Esophagus mucosa (tissue), 1 donor: ENCODE measurements around the gene ARID3C. TPM values are rescaled to one million over a fixed set of nuclear protein-coding genes. Genes with fewer than 3 reads are reported as not detected.

Source experiments
- ATAC-seq: fragments of 200-7000 bp; cut with Tn5 transposase; one replicate; pipeline ENCODE4 v1.9.1; 2020
- total RNA-seq: library from RNA; stranded (reverse); gene quantifications from one replicate; pipeline ENCODE4 v1.2.4, GENCODE V29; 2023
- donor health status: DM: yes; HTN: yes; CAD: no.

ARID3C gene
- total RNA-seq, 1 donor from 2014 or later, result not detected

DNA sequence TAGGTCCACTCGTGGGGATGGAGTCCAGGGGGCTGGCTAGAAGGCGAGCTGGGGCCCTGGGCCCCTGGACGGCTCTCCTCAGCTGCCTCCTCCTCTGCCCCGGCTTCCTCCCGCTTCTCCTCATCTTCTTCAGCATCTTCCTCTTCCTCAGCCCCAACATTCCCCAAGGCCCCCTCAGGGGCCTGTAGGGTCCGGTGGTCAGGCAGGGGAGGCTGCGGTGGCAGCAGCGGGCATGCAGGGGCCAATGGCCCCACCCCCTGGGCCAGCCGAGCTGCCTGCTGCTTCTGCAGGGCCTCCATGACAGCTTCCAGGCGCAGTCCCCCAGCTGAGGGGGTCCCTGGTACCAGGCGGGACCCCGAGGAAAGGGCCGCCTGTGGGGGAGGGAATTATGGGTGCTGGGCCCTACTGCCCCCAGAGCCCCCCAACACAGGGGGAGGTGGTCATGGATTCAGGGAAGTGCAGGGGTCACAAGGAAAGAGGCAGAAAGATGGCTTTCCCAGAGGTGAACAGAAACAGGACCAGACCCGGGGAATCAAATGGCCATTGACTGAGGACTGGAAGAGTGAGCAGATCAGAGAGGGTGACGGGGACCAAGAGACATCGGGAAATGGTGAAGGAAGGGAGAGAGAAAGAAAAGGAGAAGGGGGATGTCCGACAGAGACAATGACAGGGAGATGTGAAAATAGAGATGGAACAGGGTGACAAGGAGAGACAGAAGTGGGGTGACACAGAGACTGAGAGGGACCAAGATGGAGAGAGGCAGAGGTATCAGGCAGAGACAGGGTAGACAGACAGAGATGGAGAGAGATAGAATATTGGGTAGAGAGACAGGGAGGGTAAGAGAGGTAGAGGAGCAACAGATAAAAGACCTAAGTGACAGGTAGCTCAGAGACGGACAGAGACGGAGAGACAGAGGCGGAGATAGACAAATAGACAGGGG, 880 bp downstream of the ARID3C start:
- no peak for ATAC-seq

DNA sequence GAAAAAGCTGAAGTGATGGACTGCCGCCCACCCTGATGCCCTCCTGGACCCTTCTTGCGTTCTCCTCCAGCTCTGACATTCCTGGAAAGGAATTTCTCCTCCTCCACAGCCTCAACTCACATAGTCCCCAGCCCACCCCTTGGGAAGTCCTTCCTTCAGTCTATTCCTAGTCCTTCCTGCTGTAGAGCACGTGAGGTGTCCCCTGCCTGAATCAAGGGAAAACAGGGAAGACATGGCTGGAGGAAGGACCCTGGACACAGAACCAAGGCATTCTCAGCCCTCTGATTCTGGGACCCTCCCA, 3.7 kb downstream of the ARID3C start:
- no peak for ATAC-seq

GRCh38 chr9:34624475-34625185, 4.2 kb downstream of the ARID3C start:
- no peak for ATAC-seq

GRCh38 chr9:34623374-34624235, 5.3 kb downstream of the ARID3C start:
- no peak for ATAC-seq

DNA sequence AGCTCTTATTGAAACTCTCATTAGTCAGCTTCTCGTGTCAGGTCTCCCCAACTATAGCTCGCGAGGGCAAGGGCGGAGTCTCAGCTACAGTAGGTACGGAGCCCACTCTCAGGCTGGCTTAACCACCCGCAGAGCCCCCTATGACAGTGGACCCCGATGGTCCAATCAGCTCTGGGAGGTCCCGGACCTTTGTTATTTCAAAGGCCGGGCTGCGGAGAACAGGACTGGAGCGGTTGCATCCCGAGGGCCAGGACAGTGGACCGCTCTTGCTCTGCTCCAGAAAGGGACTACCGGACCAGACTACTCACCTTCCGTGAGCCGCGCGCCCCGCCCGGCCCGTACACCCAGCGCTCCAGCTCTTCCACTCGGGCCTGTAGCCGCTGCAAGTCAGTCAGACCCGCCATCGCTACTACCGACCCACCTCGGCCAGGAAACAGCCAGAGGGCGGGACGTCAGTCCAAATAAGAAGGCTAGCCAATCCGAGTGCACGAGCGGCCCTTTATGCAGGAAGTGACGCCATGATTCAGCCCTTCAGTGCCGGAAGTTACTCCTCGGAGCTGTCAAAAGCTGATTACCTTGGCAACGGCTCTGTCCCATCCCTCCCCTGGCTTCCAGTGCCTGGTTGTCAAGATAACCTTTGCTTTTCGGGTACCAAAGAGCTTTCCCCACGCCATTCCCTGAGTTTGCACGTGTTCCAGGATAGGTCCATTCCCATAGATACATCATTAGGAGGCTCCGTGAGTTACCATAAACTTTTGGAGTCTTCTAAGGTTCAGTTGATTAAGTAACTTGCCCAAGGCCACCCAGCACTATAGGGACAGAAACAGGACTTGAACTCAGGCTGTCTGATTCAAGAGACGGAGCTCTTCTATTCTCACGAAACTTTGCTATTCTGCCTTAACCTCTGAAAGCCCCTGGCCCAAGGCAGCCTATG, 8.5 kb downstream of the ARID3C start, which contains the start of gene DCTN3:
Gene DCTN3, minus strand, starts transcription at position 435 of the 934 bp plus-strand sequence. Its CDS starts 31 bp downstream, at position 404.
- peak; percentile 95 for ATAC-seq

GRCh38 chr9:34615132-34615531, 13.7 kb downstream of the ARID3C start:
- ATAC-seq, result no peak

GRCh38 chr9:34612788-34613390, 16.0 kb downstream of the ARID3C start:
- peak; percentile 63 for ATAC-seq

- peak; percentile 93 for ATAC-seq
Measured at GRCh38 chr9:34611811-34612787, 16.8 kb downstream of the ARID3C start, which contains the start of gene RPP25L. Gene RPP25L, minus strand, starts transcription at chr9:34612097. Its CDS starts 801 bp downstream, at chr9:34611296.

DNA sequence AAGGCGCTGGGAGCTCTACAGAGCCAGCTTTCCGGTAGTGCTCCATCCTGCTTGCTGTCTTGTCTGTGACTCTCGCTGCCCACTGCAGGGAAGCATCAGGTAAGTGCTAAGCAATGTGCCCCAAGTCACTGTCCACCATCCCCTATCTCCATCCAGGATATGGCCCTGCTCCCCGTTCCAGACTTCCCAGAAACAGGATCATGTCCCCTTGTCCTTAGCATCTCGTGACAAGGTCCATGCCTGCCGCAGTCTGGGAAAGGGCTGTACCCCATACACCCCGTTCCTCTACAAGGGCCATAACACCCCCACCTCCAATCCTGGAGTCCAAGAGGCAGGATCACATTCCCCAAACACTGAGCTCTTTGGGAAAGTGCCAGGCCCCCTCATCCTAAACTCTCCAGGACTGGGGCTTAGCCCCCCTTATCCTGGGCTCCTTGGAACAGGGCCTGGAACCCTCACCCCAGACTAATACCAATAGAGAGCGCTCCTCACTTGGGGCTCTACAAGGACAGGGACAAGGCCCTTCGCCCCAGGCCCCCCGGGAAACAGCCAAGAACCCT, 17.5 kb downstream of the ARID3C start:
- ATAC-seq, result peak; percentile 39

- no peak for ATAC-seq
Measured at GRCh38 chr9:34610434-34611206, 18.2 kb downstream of the ARID3C start.

- ATAC-seq, result no peak
Measured at GRCh38 chr9:34607331-34607730, 21.5 kb downstream of the ARID3C start.

DNA sequence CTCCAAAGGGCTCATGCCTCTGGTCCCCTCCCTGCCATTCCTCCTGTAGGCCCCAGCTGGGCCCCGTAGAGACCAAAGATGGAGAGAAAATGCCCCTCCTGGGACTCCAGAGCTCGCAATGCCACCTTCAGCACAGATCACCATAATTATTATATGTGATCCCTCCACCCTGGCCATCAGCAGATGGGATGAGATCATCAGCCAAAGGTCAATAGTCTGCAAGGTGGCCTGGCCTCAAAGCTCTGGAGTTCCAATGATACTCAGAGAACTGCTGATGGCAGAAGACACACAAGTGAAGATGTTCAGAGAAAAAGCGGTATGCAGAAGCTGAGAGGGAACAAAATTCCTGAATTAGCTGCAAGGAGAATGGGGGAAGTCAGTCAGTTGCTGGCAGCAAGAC, 22.0 kb downstream of the ARID3C start:
- ATAC-seq, result no peak

GRCh38 chr9:34606190-34606589, 22.7 kb downstream of the ARID3C start:
- ATAC-seq, result no peak

DNA sequence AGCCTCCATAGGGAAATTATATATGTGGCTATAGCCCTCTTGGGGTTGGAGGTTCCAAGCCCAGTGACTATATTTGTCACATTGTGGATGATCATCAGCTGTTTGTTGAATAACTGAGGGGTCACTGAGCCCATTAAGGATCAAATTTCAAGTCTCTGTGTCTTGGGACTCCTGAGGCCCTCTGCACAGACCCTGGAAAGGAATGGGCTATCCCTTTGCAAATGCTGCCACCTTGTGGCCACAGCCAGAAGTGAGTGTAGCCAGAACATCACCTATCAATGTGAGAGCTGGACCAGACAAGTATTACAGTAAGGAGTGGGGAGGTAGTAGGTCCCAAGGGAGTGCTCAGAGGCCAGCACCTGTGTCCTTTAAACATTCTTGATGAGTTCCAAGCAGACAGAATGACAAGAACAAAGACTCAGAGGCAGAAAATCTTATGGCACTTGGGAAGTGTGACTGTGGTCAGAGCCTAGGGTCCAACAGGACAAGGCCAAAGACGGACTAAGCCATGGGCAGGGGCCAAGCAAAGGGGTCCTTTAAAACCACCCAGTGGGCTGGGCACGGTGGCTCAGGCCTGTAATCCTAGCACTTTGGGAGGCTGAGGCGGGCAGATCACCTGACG, 25.1 kb downstream of the ARID3C start:
- peak; percentile 69 for ATAC-seq

DNA sequence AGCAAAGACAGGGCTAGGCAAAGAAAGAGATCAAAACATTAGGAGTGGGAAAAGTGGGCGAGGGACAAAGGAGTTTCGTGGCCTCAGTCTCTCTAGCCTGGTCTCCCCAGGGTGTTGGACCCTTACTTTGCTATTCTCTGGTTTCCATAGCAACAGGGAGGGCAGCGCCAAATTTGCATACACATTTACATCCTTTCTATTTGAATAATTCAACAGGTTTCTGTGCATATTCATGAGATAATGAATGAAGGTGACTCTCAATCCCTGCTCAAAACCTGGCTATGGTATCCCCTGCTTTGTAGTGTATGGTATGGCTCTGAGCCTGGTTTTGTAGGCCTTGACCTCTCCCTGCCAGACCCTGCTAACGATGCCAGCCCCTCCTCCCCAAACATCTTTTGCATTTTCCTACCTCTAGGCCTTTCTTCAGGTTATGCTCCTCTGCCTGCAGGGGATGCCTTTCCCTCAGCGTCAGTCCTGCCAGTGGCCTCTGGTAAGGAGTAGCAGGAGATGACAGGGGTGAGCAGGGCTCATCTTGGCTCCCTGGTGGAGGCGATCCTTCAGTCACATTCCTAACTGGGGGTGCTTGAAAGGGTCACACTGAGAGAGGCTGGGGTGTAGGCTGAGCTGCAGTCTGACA, 26.8 kb downstream of the ARID3C start:
- no peak for ATAC-seq

- peak; percentile 80 for ATAC-seq
Measured at GRCh38 chr9:34600908-34601307, 28.0 kb downstream of the ARID3C start.

DNA sequence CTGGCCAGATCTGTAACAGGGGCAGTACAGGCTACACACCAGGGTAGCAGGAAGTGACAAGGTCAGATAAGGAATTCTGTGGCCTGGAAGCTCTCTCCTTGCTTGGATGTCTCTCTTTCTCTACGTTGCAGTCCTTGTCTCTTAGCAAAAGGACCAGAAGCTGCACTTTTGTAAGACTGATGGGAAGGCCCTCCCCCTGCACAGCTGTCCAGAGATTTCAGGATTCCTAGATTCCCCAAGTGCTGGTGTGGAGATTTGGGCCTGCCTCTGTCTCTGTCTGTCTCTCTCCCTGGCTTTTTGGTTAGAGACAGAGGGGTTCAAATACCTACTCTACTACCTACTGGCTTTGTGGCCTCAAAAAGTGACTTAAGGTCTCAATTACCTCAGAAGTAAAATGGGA, 29.3 kb downstream of the ARID3C start:
- ATAC-seq, result no peak

DNA sequence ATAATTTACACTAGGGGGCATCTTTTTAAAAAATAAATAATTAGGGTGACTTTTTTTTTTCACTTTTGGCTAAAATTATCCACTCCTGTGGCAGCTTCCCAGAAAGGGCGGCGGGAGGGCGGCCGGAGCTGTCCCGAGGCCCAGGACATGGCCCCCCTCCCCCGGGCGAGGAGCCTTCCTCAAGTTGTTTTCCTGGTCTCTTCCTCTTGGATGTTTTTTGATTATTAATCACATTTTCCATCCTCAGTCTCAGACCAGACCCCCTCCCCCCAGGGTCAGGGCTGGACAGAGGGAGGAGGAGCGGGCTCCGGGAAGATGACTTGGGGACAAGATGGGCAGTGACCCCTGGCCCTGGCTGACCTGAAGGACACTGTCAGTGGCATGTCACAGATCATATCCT, 34.7 kb downstream of the ARID3C start:
- ATAC-seq, result no peak
